ENCODE measurements around the gene RALY.

- TF ChIP-seq EZH2 (IDR thresholded peaks at IDR 0.05; ENCODE audit: borderline replicate concordance): no peak
- no peak for TF ChIP-seq CTCF (IDR thresholded peaks at IDR 0.05; ENCODE audit: poor library complexity)
Measured at GRCh38 chr20:34047010-34047687, 53.4 kb downstream of the RALY start.

Measured in hepatocyte (in vitro differentiated cells).